Measurements from ENCODE around the gene STRIT1. TPM values are rescaled to one million over a fixed set of nuclear protein-coding genes. Genes with fewer than 3 reads are reported as not detected.

STRIT1 gene
- total RNA-seq, result 2.5 TPM

GRCh38 chr3:155293516-155293915, at the start of gene STRIT1:
Gene STRIT1 (minus strand): TSS chr3:155293683.
- no peak for DNase-seq

- DNase-seq, result no peak
Observed at GRCh38 chr3:155342344-155342743, 48.9 kb upstream of the STRIT1 start.

- DNase-seq, result no peak
Observed at GRCh38 chr3:155339052-155339451, 45.6 kb upstream of the STRIT1 start.

- DNase-seq, result no peak
Observed at GRCh38 chr3:155335724-155336354, 42.4 kb upstream of the STRIT1 start.

- no peak for DNase-seq
Observed at GRCh38 chr3:155334914-155335723, 41.6 kb upstream of the STRIT1 start.

- no peak for DNase-seq
Observed at GRCh38 chr3:155334215-155334913, 40.9 kb upstream of the STRIT1 start.

- no peak for DNase-seq
Observed at GRCh38 chr3:155332716-155333115, 39.2 kb upstream of the STRIT1 start.

GRCh38 chr3:155331078-155331477, 37.6 kb upstream of the STRIT1 start:
- DNase-seq, result peak; percentile 7

GRCh38 chr3:155330370-155330769, 36.9 kb upstream of the STRIT1 start:
- DNase-seq, result no peak

- DNase-seq, result no peak
Observed at GRCh38 chr3:155329513-155330048, 36.1 kb upstream of the STRIT1 start.

- DNase-seq, result no peak
Observed at GRCh38 chr3:155327871-155328270, 34.4 kb upstream of the STRIT1 start.

GRCh38 chr3:155327430-155327829, 33.9 kb upstream of the STRIT1 start:
- no peak for DNase-seq

- DNase-seq, result no peak
Observed at GRCh38 chr3:155326901-155327300, 33.4 kb upstream of the STRIT1 start.

- no peak for DNase-seq
Observed at GRCh38 chr3:155326244-155326643, 32.8 kb upstream of the STRIT1 start.

- no peak for DNase-seq
Observed at GRCh38 chr3:155325263-155325835, 31.9 kb upstream of the STRIT1 start.

GRCh38 chr3:155323063-155323666, 29.7 kb upstream of the STRIT1 start:
- DNase-seq, result peak; percentile 80

- no peak for DNase-seq
Observed at GRCh38 chr3:155321418-155321817, 27.9 kb upstream of the STRIT1 start.

GRCh38 chr3:155320934-155321333, 27.5 kb upstream of the STRIT1 start:
- no peak for DNase-seq

- DNase-seq, result no peak
Observed at GRCh38 chr3:155318740-155319139, 25.3 kb upstream of the STRIT1 start.

- DNase-seq, result no peak
Observed at GRCh38 chr3:155317211-155317610, 23.7 kb upstream of the STRIT1 start.

GRCh38 chr3:155316426-155316825, 22.9 kb upstream of the STRIT1 start:
- DNase-seq, result no peak

- DNase-seq, result no peak
Observed at GRCh38 chr3:155313916-155314315, 20.4 kb upstream of the STRIT1 start.
